Body of pancreas (tissue), 4 donors: Measurements from ENCODE around the gene MR1.

Source experiments
- POLR2A ChIP-seq, 3 donors: fragments of 450-650 bp; IDR thresholded peaks; one replicate each; pipeline ENCODE4 v1.6.1; 2016; ENCODE audit warnings: antibody characterized with exemption in 3 of 3, mild to moderate bottlenecking in 2 of 3
- TF ChIP-seq, protein P1 (sequence below), 7 experiments: fragments of 450-650 bp in 4 of 7; fragments of 200-600 bp in 3 of 7; sonication (generic) in 3 of 7; IDR thresholded peaks; one replicate each; pipeline ENCODE4 v1.5.1; 2016 to 2019; ENCODE audit warnings: antibody characterized with exemption in 7 of 7

DNA sequence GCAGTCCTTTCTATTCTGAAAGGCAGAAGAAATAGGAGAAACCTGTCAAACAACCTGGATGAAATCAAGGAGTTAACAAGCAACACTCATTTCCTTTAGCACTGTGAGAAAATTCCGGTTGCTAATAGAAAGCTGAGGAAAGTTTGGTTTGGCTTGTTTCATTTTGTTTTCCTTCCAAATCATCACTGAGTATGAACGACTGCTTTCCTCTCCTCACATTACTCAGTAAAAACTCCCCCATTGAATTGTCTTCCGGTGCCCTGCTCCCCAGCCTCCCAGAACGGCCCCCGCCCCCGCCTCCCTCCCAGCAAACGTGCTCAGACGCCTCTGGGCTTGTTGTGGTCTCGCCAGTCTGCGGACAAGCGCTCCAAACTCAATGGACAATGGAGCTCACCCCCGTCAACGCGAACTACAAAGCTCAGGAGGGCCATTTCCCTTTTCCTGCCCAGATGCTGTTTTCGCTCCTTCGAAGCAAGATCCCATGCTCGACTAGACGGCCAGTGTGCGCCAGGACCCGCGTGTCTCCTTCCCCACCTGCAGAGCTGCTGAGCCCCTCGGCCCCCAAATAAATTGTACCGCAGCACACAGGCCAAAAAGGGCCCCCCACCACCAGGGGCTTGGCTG lies 11.9 kb upstream of the MR1 start:
- no peak for TF ChIP-seq POLR2A (IDR thresholded peaks at IDR 0.05)
- TF ChIP-seq, protein P1, sequence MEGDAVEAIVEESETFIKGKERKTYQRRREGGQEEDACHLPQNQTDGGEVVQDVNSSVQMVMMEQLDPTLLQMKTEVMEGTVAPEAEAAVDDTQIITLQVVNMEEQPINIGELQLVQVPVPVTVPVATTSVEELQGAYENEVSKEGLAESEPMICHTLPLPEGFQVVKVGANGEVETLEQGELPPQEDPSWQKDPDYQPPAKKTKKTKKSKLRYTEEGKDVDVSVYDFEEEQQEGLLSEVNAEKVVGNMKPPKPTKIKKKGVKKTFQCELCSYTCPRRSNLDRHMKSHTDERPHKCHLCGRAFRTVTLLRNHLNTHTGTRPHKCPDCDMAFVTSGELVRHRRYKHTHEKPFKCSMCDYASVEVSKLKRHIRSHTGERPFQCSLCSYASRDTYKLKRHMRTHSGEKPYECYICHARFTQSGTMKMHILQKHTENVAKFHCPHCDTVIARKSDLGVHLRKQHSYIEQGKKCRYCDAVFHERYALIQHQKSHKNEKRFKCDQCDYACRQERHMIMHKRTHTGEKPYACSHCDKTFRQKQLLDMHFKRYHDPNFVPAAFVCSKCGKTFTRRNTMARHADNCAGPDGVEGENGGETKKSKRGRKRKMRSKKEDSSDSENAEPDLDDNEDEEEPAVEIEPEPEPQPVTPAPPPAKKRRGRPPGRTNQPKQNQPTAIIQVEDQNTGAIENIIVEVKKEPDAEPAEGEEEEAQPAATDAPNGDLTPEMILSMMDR (IDR thresholded peaks at IDR 0.05): no peak
